Measurements from ENCODE around the gene VAC14.

DNA sequence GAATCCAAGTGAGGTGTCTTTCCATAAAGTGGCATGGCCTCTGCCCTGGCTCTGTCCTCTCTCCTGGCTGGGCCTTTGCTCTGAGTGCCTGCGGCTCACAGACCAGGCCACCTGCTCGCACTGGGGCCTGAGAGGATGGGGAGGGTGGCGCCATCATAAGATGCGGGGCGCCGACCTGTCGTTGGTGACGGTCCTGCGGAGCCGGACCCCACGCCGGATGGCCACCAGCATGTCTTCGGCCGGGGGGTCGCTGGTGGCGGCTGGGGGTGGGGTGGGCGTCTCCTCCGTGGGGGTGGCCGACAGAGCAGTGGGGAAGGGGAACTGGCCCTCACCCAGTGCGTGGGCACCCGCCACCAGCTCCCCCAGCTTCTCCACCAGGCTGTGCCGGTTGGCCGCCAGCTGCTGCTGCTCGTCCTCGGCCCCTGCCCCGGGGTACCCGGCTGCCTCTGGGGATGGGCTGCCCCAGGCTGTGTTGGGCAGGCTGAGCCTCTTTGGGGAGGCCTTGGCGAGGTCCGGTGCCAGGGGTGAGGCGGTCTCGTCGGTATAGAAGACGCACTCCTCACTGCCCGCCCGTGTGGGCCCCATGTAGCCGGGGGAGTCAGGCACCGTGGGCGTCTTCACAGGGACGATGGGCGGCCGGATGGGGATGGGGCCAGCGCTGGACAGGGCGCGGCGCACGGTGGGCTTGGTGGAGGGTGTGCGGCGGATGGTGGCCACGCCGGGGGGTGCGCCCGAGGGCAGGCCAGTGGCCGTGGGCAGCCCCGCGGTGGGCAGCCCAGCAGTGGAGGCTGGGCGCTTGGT is 137.2 kb downstream of the VAC14 start:
- TF ChIP-seq, protein P1, sequence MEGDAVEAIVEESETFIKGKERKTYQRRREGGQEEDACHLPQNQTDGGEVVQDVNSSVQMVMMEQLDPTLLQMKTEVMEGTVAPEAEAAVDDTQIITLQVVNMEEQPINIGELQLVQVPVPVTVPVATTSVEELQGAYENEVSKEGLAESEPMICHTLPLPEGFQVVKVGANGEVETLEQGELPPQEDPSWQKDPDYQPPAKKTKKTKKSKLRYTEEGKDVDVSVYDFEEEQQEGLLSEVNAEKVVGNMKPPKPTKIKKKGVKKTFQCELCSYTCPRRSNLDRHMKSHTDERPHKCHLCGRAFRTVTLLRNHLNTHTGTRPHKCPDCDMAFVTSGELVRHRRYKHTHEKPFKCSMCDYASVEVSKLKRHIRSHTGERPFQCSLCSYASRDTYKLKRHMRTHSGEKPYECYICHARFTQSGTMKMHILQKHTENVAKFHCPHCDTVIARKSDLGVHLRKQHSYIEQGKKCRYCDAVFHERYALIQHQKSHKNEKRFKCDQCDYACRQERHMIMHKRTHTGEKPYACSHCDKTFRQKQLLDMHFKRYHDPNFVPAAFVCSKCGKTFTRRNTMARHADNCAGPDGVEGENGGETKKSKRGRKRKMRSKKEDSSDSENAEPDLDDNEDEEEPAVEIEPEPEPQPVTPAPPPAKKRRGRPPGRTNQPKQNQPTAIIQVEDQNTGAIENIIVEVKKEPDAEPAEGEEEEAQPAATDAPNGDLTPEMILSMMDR (IDR thresholded peaks at IDR 0.05): no peak
- TF ChIP-seq POLR2A (IDR thresholded peaks at IDR 0.05; ENCODE audit: low read depth): no peak

All from esophagus muscularis mucosa (tissue), 3 donors.